ENCODE measurements around the gene STARD3.
"Not testable (repeated sequence)": the region's sequence is repeated elsewhere in the genome, so short reads cannot be mapped to it uniquely, and the experiment has no call there.

The STARD3 gene

DNA sequence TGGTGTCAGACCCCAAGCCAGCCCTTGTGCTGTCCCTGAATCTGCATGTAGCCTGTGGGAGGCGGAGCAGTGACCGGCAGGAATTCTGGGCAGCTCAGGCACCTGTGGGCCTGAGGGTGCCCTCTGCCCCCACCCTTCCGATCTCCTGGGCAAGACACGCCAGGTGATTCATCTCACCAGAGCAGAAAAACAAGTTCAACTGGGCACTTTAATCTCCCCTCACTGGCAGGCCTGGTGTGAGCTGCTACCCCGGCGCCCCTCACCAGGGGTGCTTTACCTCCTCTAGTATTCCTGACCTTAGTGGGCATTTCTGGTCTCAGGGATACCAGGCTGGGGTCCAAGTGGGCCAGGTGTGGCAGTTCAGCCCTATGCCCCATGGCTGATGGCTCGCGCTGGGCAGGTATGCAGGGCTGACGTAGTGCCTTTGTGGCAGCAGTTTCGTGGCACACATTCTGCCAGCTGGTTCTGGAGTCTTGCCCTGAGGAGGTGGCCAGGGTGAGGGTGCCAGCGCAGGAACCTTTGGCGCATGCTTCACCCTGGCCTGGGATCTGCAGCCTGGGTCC lies 68.9 kb downstream of the STARD3 start:
- peak overlapping the region; percentile 96 for H3K27ac ChIP-seq
- no peak for TF ChIP-seq CTCF (conservative IDR thresholded peaks at IDR 0.05)
- TF ChIP-seq ZFX (IDR thresholded peaks at IDR 0.05) = no peak

GRCh38 chr17:39706383-39706782 lies 69.4 kb downstream of the STARD3 start:
- TF ChIP-seq CTCF (conservative IDR thresholded peaks at IDR 0.05) (no peak), ZFX (IDR thresholded peaks at IDR 0.05) (no peak)
- H3K27ac ChIP-seq = peak overlapping the region; percentile 96

GRCh38 chr17:39706921-39707337 lies 70.0 kb downstream of the STARD3 start:
- TF ChIP-seq ZFX (IDR thresholded peaks at IDR 0.05) (no peak), CTCF (conservative IDR thresholded peaks at IDR 0.05) (no peak)
- peak overlapping the region; percentile 96 for H3K27ac ChIP-seq

DNA sequence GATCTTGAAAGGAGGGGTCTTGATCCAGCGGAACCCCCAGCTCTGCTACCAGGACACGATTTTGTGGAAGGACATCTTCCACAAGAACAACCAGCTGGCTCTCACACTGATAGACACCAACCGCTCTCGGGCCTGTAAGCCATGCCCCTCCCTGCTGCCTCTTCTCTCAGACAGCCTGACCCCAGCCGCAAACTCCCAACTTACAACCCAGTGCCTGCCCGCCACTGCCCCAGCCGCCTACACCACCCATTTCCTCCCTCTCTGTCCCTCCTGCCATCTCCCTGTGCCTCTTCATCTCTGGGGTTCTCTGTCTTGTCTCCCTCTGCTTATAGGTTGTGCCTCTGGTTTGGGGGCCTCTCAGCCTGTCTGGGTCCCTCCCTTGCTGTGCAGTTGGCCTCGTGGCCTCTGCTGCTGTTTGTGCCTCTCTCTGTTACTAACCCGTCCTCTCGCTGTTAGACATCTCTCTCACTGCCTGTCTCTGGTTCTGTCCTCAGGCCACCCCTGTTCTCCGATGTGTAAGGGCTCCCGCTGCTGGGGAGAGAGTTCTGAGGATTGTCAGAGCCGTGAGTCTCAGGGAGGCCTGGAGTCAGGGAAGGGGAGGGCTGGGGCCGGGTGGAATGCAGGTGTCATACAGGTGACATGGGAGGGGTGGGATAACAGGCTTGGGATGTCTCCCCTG lies 72.5 kb downstream of the STARD3 start:
- no peak overlapping the region for H3K27ac ChIP-seq
- TF ChIP-seq ZFX (IDR thresholded peaks at IDR 0.05) (no peak), CTCF (conservative IDR thresholded peaks at IDR 0.05) (no peak)

GRCh38 chr17:39709998-39710964 lies 73.3 kb downstream of the STARD3 start:
- H3K27ac ChIP-seq = no peak overlapping the region
- TF ChIP-seq ZFX (IDR thresholded peaks at IDR 0.05) (no peak), CTCF (conservative IDR thresholded peaks at IDR 0.05) (no peak)

GRCh38 chr17:39711071-39711470 lies 74.1 kb downstream of the STARD3 start:
- H3K27ac ChIP-seq = not testable (repeated sequence)

GRCh38 chr17:39711851-39712250 lies 74.9 kb downstream of the STARD3 start:
- H3K27ac ChIP-seq = no peak overlapping the region
- no peak for TF ChIP-seq CTCF (conservative IDR thresholded peaks at IDR 0.05)
- TF ChIP-seq ZFX (IDR thresholded peaks at IDR 0.05) = no peak

Measured in C4-2B (cell line).